CD4-positive, alpha-beta T cell (primary cell): Measurements from ENCODE around the gene EDNRA. TPM values are rescaled to one million over a fixed set of nuclear protein-coding genes. Genes with fewer than 3 reads are reported as not detected.

Experiments used
- ATAC-seq: fragments of 200-7000 bp; cut with Tn5 transposase; one replicate; pipeline ENCODE4 v1.10.0; 2022; ENCODE audit warnings: mild to moderate bottlenecking; ENCODE audit not compliant: poor library complexity
- CTCF ChIA-PET: fragments of 350-600 bp; sonication (Branson Sonifier 250); formaldehyde crosslinking; loops from one replicate; lab custom pipeline; 2021; ENCODE audit warnings: antibody characterized with exemption, inconsistent platforms; lab: Charles Lee
- POLR2A ChIA-PET: fragments of 350-600 bp; sonication (Branson Sonifier 250); formaldehyde crosslinking; loops from one replicate; lab custom pipeline; 2021; ENCODE audit warnings: antibody characterized with exemption, inconsistent platforms; lab: Charles Lee
- DNase-seq, 14 experiments: peaks; one replicate each; pipeline ENCODE4 v3.0.0-alpha.2; 2013 to 2020; ENCODE audit warnings: mixed read lengths in 2 of 14
- H3K27ac ChIP-seq, 2 donors: one replicate each; pipeline versions ENCODE4 v1.5.1 to v1.7.0; 2013; ENCODE audit warnings: low read length in 2 of 2, low read depth in 1 of 2, mild to moderate bottlenecking in 1 of 2
- H3K27me3 ChIP-seq, 2 experiments: 1 replicate in 1 of 2; 2 replicates in 1 of 2; pipeline versions ENCODE4 v1.6.1 to v1.7.0; 2013; ENCODE audit warnings: low read length in 2 of 2, control low read depth in 1 of 2, mild to moderate bottlenecking in 1 of 2, moderate library complexity in 1 of 2; ENCODE audit not compliant: insufficient read depth in 2 of 2, control insufficient read depth in 1 of 2
- H3K36me3 ChIP-seq: one replicate; pipeline ENCODE4 v1.6.1; 2013; ENCODE audit warnings: low read length, control low read depth; ENCODE audit not compliant: insufficient read depth
- H3K4me1 ChIP-seq: one replicate; pipeline ENCODE4 v1.6.1; 2013; ENCODE audit warnings: low read length, control low read depth; ENCODE audit not compliant: insufficient read depth
- H3K4me3 ChIP-seq: one replicate; pipeline ENCODE4 v1.5.1; 2013; ENCODE audit warnings: mild to moderate bottlenecking, low read length, moderate library complexity
- H3K9me3 ChIP-seq, 2 experiments: 1 replicate in 1 of 2; 2 replicates in 1 of 2; pipeline versions ENCODE4 v1.6.1 to v1.7.0; 2013; ENCODE audit warnings: low read length in 2 of 2, mild to moderate bottlenecking in 2 of 2, control low read depth in 1 of 2, moderate library complexity in 1 of 2; ENCODE audit not compliant: control insufficient read depth in 1 of 2, insufficient read depth in 1 of 2
- H3K27ac Mint-ChIP-seq: one replicate; pipeline ENCODE4 v1.8.0; 2020; ENCODE audit warnings: mixed read lengths
- H3K27me3 Mint-ChIP-seq: one replicate; pipeline ENCODE4 v1.8.0; 2021; ENCODE audit warnings: mixed read lengths
- H3K36me3 Mint-ChIP-seq: one replicate; pipeline ENCODE4 v1.8.0; 2021; ENCODE audit warnings: low read depth, mixed read lengths
- H3K4me1 Mint-ChIP-seq: one replicate; pipeline ENCODE4 v1.8.0; 2021; ENCODE audit warnings: low read depth, mixed read lengths
- H3K4me3 Mint-ChIP-seq: one replicate; pipeline ENCODE4 v1.8.0; 2020; ENCODE audit warnings: mild to moderate bottlenecking, mixed read lengths
- H3K9me3 Mint-ChIP-seq: one replicate; pipeline ENCODE4 v1.8.0; 2020; ENCODE audit warnings: mixed read lengths
- intact Hi-C, 2 experiments: fragments of 100-400 bp; cut with DNase I in 1 of 2; cut with micrococcal nuclease in 1 of 2; formaldehyde crosslinking; loops; one replicate each; pipeline versions ENCODE4 v1.15.1 to v1.9.0; 2023 to 2025; cut with DNase I, micrococcal nuclease
- total RNA-seq, 174 experiments: library from RNA in 2 of 174; stranded (reverse) in 2 of 174; gene quantifications; one replicate each; pipeline ENCODE4 v1.2.3 and lab custom pipeline; 2021 to 2026
- TF ChIP-seq, protein P1 (sequence below): fragments of 200-600 bp; IDR thresholded peaks from one replicate; pipeline ENCODE4 v1.8.0; 2022; ENCODE audit warnings: antibody characterized with exemption, mild to moderate bottlenecking

EDNRA gene
- total RNA-seq, 2 experiments from 2014 or later: not detected

DNA sequence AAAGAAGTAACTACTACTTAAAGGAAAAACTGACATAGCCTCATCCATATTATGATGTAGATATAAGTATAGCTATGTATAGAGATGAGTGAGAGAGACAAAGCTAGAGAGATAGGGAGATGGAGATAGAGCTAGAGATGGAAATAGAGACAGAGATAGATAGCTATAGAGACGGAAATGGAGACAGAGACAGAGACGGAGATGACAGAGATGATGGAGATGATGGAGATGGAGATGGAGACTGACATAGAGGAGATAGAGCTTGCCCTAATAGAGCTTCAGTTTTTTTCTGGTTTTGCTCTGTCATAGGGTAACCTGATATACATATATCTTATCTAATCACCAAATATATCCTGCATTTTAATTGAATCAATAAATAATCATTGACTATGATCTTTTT lies 4.3 kb downstream of the EDNRA start:
- H3K27me3 ChIP-seq: peaks cover 17 to 30% of the 10 kb centered on the region in 2 experiments
- Mint-ChIP-seq H3K36me3 (no peaks in the 10 kb centered on the region), H3K27ac (no peak overlapping the region), H3K27me3 (peaks cover 22% of the 10 kb centered on the region), H3K4me3 (no peak overlapping the region), H3K4me1 (no peaks in the 10 kb centered on the region), H3K9me3 (no peaks in the 10 kb centered on the region)
- H3K36me3 ChIP-seq: no peaks in the 10 kb centered on the region
- ChIA-PET POLR2A (no interaction called here), CTCF (no interaction called here)
- TF ChIP-seq, protein P1, sequence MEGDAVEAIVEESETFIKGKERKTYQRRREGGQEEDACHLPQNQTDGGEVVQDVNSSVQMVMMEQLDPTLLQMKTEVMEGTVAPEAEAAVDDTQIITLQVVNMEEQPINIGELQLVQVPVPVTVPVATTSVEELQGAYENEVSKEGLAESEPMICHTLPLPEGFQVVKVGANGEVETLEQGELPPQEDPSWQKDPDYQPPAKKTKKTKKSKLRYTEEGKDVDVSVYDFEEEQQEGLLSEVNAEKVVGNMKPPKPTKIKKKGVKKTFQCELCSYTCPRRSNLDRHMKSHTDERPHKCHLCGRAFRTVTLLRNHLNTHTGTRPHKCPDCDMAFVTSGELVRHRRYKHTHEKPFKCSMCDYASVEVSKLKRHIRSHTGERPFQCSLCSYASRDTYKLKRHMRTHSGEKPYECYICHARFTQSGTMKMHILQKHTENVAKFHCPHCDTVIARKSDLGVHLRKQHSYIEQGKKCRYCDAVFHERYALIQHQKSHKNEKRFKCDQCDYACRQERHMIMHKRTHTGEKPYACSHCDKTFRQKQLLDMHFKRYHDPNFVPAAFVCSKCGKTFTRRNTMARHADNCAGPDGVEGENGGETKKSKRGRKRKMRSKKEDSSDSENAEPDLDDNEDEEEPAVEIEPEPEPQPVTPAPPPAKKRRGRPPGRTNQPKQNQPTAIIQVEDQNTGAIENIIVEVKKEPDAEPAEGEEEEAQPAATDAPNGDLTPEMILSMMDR: no peak
- H3K27ac ChIP-seq: no peak overlapping the region
- H3K4me3 ChIP-seq: no peak overlapping the region
- intact Hi-C loops: no loop called here
- DNase-seq: no peak
- peaks cover 0 to 8% of the 10 kb centered on the region in 2 experiments for H3K9me3 ChIP-seq
- H3K4me1 ChIP-seq: peaks cover 2% of the 10 kb centered on the region
- no peak for ATAC-seq

DNA sequence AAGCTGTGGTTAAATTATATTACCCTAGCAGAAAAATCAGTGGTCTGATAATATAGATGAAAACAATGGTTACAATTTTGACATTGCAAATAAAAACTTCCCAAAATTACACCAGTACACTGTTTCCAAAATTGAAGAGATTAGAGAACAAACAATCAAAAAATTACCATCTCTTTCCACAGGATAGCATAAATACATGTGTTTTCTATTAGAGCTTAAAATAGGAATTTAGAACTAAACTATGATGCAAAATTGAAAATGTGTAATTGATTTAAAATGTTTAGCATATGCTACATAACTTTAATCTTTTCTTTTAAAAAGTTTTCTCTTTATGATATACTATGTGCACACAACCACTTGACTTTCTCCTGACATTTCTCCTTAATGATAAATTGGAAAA lies 6.7 kb downstream of the EDNRA start:
- TF ChIP-seq, protein P1: no peak
- peaks cover 8% of the 10 kb centered on the region for H3K27me3 Mint-ChIP-seq
- no peak overlapping the region for H3K4me3 Mint-ChIP-seq
- Histone ChIP-seq H3K9me3 (no peaks in the 10 kb centered on the region), H3K27me3 (peaks cover 3 to 6% of the 10 kb centered on the region in 2 experiments), H3K36me3 (no peaks in the 10 kb centered on the region), H3K27ac (no peak overlapping the region), H3K4me3 (no peak overlapping the region), H3K4me1 (no peaks in the 10 kb centered on the region)
- CTCF ChIA-PET: no interaction called here
- POLR2A ChIA-PET: no interaction called here
- H3K4me1 Mint-ChIP-seq: no peaks in the 10 kb centered on the region
- ATAC-seq (no peak), DNase-seq (no peak)
- H3K27ac Mint-ChIP-seq: no peak overlapping the region
- intact Hi-C loops: no loop called here
- no peaks in the 10 kb centered on the region for H3K9me3 Mint-ChIP-seq
- no peaks in the 10 kb centered on the region for H3K36me3 Mint-ChIP-seq

DNA sequence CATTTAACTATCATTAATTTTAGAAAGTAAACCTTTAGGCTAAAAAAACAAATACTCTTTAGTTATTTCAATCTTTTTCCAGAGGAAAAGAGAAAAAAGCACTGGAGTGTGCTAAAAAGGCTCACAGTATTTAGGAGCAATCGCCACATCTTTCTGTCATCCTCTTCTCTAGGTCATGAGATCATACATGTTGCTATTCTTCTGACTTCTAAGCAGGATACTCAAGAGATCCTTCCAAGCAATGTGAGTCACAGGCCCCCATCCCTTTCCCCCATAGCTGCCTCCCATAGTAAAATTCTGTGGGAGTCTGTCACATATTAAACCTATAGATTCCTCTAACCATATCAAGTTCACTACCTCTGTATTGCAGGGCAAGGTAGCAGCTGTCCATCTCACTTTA lies 7.7 kb downstream of the EDNRA start:
- CTCF ChIA-PET: no interaction called here
- DNase-seq: no peak
- Histone ChIP-seq H3K36me3 (no peaks in the 10 kb centered on the region), H3K27ac (no peak overlapping the region), H3K9me3 (no peaks in the 10 kb centered on the region), H3K4me1 (no peaks in the 10 kb centered on the region), H3K4me3 (no peak overlapping the region), H3K27me3 (no peaks in the 10 kb centered on the region)
- POLR2A ChIA-PET: no interaction called here
- TF ChIP-seq, protein P1: no peak
- Mint-ChIP-seq H3K27me3 (peaks cover 4% of the 10 kb centered on the region), H3K36me3 (no peaks in the 10 kb centered on the region), H3K4me3 (no peak overlapping the region), H3K27ac (no peak overlapping the region), H3K4me1 (no peaks in the 10 kb centered on the region), H3K9me3 (no peaks in the 10 kb centered on the region)
- intact Hi-C loops: no loop called here
- no peak for ATAC-seq
